ENCODE measurements around the gene CYTH2.

DNA sequence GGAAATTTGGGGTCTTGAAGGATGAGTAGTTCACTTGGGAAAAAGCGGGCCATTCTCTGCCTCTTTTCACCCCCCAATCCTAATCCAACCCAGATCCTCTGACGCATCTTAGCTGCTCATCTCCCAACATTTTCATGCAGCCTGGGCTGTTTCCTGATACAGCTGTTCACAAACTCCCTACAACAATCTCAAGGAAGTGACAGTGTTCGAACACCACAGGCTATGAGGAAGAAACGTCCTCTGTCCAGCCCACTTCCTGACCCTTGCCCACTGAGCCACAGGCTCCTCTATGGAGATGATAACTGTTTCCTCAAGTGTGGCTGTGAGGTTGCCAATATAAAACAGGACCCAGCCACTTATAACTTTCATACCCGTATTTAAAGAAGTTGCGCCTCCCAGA is 26.2 kb downstream of the CYTH2 start:
- TF ChIP-seq NFIC (IDR thresholded peaks at IDR 0.05) (no peak), MAX (IDR thresholded peaks at IDR 0.05) (no peak)
- TF ChIP-seq, protein P1, sequence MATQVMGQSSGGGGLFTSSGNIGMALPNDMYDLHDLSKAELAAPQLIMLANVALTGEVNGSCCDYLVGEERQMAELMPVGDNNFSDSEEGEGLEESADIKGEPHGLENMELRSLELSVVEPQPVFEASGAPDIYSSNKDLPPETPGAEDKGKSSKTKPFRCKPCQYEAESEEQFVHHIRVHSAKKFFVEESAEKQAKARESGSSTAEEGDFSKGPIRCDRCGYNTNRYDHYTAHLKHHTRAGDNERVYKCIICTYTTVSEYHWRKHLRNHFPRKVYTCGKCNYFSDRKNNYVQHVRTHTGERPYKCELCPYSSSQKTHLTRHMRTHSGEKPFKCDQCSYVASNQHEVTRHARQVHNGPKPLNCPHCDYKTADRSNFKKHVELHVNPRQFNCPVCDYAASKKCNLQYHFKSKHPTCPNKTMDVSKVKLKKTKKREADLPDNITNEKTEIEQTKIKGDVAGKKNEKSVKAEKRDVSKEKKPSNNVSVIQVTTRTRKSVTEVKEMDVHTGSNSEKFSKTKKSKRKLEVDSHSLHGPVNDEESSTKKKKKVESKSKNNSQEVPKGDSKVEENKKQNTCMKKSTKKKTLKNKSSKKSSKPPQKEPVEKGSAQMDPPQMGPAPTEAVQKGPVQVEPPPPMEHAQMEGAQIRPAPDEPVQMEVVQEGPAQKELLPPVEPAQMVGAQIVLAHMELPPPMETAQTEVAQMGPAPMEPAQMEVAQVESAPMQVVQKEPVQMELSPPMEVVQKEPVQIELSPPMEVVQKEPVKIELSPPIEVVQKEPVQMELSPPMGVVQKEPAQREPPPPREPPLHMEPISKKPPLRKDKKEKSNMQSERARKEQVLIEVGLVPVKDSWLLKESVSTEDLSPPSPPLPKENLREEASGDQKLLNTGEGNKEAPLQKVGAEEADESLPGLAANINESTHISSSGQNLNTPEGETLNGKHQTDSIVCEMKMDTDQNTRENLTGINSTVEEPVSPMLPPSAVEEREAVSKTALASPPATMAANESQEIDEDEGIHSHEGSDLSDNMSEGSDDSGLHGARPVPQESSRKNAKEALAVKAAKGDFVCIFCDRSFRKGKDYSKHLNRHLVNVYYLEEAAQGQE (IDR thresholded peaks at IDR 0.05; ENCODE audit: low read depth) = no peak
